Aortic smooth muscle cell (primary cell): Measurements from ENCODE around the gene ACTN1. TPM values are rescaled to one million over a fixed set of nuclear protein-coding genes. Genes with fewer than 3 reads are reported as not detected.

Experiments
- total RNA-seq: library from RNA; depleted of rRNA; stranded (reverse); fragments of >200 nt; gene quantifications from 2 replicates; pipeline ENCODE4 v1.2.3, GENCODE V29; 2014

The ACTN1 gene
- total RNA-seq: 199 and 262 TPM in 2 replicates

DNA sequence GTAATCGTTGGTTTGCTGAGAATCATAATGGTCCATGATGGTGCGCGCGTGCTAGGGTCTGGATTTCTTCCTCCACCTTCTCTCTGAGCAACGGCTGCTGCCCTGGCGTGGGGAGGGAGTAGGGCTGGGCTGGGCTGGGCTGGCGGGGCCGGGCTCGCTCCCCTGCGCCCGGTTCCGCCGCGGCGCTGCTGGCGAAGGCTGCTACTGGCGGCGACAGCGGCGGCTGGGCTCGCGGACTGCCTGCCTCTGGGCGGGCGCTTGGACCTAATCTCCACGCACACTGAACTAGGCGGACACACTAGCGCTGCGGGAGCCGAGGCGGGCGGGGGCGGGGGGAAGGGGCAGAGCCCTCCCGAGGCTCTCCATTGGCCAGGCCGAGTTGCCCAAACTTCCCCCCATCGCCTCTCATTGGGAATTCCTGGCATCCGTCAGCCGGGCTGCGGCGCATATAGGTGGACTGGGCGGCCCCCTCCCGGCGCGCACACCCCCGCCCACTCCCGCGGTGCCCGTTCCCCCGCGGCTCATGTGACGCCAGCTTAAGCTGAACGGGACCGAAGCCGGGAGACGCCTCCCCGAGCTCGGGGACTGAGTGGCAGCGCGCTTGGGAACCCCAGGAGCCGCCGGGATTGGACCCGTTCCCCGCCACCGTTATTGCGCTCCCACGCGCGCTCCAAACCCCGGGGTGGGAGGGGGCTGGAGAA, at the start of gene ACTN1:
TSS of gene ACTN1 (minus strand) at position 282 of the 701 bp plus-strand sequence. CDS start at position 36, 246 bp downstream.

Other genes starting within 250 kb of the ACTN1 start
- gene ZFP36L1, start 186.2 kb downstream of the ACTN1 start, total RNA-seq: 4.8 and 12.1 TPM in 2 replicates
- gene DCAF5, start 173.8 kb upstream of the ACTN1 start, total RNA-seq: 15.1 and 16.7 TPM in 2 replicates
- 16.6 and 16.7 TPM in 2 replicates for gene EXD2, start 212.2 kb upstream of the ACTN1 start, total RNA-seq